ENCODE data around the gene KAZALD1.

DNA sequence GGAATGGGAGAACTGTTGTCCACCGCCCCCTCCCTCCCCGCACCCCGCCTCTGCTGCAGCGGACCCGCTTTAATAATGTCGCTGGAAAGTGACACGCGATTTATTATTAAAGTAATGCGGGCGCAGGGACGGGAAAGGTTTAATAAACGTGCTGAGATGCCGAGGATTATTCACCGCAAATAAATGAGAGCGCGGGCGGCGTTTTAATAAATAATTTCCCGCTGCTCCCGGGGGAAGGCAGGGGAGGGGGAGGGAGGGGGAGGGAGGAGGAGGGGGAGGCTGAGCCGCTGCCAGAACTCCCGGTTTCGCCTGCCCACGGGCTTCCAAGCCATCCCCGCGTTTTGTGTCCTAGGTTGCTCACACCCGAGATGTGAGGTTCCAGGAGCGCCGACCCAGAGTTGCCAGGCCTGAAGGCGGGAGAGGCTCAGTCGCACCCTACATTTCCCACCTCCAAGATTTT is 5.1 kb downstream of the KAZALD1 start:
- no peak for TF ChIP-seq TAF1 (IDR thresholded peaks at IDR 0.05; ENCODE audit: low read depth)
- TF ChIP-seq, protein P1, sequence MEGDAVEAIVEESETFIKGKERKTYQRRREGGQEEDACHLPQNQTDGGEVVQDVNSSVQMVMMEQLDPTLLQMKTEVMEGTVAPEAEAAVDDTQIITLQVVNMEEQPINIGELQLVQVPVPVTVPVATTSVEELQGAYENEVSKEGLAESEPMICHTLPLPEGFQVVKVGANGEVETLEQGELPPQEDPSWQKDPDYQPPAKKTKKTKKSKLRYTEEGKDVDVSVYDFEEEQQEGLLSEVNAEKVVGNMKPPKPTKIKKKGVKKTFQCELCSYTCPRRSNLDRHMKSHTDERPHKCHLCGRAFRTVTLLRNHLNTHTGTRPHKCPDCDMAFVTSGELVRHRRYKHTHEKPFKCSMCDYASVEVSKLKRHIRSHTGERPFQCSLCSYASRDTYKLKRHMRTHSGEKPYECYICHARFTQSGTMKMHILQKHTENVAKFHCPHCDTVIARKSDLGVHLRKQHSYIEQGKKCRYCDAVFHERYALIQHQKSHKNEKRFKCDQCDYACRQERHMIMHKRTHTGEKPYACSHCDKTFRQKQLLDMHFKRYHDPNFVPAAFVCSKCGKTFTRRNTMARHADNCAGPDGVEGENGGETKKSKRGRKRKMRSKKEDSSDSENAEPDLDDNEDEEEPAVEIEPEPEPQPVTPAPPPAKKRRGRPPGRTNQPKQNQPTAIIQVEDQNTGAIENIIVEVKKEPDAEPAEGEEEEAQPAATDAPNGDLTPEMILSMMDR (IDR thresholded peaks at IDR 0.05; ENCODE audit: poor library complexity, severe bottlenecking) = no peak
